ENCODE results near the gene RTN4RL1.

GRCh38 chr17:1979182-1979985 is 45.8 kb downstream of the RTN4RL1 start:
- TF ChIP-seq CTCF (IDR thresholded peaks at IDR 0.05) (no peak), POLR2A (IDR thresholded peaks at IDR 0.05; ENCODE audit: low read depth) (no peak), POLR2AphosphoS5 (IDR thresholded peaks at IDR 0.05) (no peak)

Measured in esophagus muscularis mucosa (tissue), 3 donors.